ENCODE measurements around the gene CRY1.

Gene CRY1

DNA sequence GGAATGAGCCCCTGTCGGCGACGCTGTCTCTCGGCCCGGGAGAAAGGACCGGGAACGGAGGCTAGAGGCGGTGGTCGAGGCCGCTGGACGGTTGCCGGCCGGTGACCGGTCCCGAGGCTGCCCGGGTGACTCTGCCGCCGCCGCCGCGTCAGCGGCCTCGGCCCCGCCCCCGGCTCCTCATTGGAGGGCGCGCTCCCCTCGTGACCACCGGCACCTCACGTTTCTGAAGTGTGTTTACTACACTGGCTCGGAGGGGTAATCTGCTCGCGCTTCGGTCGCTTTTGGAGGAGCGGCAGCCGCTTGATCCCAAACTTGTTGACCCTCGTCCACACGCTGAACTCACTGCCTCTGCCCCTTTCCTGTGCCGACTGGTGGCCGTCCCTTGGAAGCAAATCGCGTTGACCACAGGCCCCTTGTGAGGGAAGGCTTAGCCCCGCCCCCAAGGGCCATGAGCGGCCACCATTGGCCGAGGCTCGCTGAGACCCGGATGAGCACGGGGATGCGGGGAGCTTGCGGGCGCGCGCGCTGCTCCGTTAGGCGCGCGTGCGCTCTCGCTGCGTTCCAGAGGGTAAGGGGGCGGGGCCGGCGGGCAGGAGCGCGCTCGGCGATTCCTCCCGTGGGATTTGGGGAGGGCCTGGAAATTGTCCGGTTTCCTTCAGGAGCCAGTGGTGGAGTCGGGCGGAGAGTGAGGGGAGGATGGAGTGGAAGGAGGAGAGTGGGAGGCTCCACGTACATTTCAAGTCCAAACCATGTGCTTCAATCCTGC is at the start of gene CRY1:
CRY1 (minus strand) TSS at position 133 of the 766 bp plus-strand sequence. CDS start 588 bp downstream, outside the sequence.
- DNase-seq, result peak; percentile 92 to 100 (median 99)

- DNase-seq, result no peak
Measured at GRCh38 chr12:107139787-107140186, 46.4 kb upstream of the CRY1 start.

DNA sequence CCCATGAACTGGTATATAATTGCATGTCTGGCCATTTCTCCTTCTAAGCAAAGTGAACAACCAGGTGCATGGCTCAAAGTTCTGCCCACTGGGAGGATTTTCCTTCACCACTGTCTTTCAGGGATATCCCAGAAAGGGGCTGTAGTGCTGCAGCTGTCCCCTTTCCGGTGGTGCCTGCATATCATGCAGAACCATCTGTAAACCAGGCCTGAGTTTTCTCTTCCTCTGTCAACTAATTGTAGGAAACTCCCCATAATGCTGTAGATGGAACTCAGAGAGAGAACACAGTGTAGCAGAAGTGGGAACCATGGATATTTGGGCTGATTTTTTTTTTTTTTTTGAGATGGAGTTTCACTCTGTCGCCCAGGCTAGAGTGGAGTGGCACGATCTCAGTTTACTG is 45.6 kb upstream of the CRY1 start:
- DNase-seq, result no peak

- no peak for DNase-seq
Measured at GRCh38 chr12:107135177-107135576, 41.8 kb upstream of the CRY1 start.

GRCh38 chr12:107134558-107134957 is 41.2 kb upstream of the CRY1 start:
- DNase-seq, result no peak

GRCh38 chr12:107133462-107133861 is 40.1 kb upstream of the CRY1 start:
- DNase-seq, result no peak

DNA sequence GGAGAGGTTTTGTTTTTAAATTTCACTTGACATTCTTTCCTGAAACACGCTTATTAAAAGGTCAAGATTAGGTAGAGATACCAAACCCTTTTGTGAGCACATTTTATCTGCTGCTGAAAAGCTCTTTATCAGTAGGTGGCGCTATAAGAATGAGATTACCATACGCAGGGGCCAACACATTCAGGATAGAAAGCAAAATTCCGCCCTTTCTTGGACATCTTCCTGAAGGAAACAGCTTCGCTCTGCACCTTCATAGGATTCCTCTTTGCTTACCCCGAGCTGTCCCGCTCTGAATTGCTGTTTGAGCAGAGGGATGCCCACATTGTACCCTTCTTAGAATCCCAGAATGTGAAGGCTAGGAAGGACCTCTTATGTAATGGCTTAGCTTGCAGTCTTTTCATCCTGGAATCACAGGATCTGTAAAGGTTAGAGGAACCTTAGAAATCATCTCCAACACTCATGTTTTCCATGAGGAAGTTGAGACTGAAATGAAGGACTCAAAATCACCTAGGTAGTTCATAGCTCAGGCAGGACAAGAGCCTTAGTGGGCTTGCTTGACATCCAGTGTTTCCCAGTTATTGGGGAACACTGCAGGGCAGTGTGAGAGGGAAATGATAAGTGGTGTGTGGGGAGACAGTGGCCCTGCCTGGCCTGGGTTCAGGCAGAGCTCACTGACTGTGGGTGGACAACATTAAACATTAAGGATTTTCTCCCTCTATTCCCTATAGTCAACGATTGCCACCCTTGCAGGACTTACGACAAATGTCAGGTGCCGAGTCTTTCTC is 38.7 kb upstream of the CRY1 start:
- peak in 6 of 14 donors; percentile 0 to 45 (median 12) for DNase-seq

DNA sequence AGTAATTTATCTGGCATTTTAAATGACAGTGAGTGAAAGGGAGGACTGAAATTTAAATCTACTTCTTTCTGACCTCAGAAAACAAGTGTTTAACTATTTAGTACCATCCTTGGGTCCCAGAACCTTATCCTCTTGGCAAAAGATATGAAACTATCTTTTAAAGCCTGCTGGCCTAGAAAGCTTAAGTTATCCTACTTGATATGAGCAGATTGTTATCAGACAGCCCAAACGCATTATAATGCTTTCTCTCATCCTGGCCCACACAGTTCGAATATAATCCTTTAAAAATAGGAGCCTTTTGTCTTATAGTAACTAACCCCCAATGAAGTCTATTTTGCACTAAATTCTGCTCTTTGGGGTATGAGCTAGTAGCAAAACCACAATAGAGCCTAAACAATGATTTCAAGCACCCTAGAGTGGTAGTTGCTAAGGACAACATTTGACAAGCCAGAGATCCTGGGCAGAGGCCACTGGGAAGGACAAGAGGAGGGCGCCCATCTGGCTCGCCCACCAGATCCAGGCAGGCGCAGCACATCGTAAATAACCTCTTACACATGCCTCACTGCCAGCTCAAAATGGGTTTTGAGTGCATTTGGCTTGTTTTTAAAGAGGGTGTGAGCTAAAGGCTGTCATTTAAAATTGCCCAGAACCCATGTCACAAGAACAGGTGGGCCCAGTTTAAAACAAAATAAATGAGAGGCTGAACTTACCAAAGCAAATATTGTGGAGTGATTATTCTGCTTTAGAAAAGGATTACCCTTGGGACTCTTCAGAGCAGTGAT is 37.7 kb upstream of the CRY1 start:
- DNase-seq, result no peak

- no peak for DNase-seq
Measured at GRCh38 chr12:107129315-107129930, 36.1 kb upstream of the CRY1 start.

DNA sequence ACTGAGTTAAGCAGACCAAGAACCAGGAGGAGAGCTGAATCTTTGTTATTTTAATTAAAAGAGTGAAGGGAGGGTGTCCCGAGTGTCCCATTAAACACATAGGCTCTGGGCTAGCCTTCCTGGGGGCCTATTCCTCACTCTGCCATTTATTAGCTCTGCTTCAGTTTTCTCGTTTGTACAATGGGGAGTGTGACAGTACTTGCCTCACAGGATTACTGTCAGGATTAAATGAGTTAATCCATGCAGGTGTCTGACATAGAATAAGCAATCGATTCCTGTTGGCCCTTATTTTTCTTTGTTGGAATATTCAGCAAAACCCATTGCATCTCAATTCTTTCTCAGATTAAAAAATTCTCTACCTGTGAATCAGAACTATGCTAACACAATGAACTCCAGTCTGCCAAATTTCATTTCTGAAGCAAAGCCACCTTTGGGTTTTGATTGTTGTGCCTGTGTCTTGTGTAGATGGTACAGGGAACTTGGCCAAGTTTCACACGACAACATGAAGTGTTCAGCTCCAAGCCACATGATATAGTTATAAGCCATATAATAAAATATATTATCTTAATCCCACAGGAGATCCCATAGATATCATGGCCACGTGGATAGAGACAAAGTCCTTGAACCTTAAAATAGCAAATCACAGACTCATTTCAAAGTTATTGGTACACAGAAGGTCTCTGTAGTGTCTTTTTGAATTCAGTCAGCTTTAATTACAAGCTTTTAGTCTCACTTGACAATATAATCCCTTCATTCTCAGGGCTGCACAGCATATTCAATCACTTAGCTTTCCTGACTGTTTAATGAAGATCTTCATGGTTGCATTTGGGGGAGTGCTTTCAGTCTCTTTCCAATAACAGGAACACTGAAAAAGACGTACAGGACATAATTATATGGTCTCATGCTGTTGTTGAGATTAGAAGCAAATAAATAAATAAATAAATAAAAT is 34.4 kb upstream of the CRY1 start:
- DNase-seq, result no peak

DNA sequence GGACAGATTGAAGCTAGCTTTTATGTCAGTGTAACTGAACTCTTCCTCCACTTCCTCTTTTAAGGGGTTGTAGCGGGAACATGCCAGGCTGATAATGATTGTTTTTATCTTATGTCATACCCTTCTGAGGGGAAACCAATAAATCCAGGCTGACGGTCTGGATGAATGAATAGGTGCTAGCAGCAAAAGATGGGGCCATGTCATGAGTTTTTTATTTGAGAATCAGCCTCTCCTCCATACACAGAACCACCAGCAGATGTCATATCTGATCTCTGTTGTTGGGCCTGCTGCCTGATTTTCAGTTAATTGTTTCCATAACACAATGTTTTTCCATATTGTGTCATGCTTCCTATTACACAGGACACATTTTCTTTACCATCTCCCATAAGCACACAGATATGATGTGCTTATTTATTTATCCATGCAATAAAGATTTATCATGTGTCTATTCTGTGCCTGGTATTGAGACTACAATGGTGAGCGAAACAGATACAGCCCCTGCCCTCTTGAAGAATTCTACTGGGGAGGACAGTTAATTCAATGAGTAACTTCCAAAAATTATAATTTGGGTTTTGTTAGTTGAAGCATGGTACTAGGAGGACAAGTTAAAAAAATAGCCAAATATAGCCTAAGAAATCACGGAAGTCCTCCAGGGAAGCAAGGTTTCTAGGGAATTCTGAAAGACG is 33.6 kb upstream of the CRY1 start:
- no peak for DNase-seq

DNA sequence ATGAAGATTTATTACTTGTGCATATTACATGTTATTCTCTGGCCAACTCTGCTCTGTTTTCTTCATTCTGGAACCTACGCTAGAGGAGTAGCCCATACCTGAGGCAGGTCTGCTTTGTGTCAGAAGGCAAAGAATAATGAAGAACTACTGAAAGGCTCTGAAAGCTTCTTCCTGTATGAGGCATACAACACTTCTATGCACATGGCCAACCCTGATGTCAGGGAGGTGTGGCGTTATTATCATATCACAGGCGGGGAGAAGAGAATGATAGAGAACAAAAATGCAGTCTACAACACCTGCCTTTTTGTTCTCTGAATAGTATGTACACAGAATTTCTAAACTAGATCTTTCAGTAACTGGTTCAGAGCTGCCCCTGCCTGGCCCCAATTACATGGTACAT is 32.5 kb upstream of the CRY1 start:
- DNase-seq, result no peak

DNA sequence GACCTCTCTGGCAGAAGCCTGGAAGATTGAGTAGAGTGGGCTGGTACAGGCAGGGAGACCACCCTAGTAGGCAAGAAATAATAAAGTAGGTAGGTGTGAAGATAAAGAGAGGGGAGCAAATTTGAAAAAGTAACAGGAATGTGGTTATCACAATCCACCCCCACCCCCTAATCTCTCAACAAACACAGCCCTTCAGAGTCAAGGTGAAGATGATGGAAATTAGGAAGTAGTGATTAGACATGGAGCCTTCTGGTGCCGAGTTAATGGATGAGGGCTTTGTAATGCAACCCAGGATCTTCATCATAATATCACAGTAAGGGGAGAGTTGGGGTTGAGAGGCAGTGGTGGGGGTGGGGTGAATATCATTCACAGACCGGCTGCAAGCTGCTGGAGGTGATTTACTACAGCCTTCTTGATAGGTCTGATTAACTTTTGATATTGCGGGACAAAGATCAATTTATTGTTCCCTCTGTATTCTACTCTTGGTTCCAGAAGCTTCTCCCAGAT is 29.2 kb upstream of the CRY1 start:
- DNase-seq, result no peak

GRCh38 chr12:107119091-107119490 is 25.7 kb upstream of the CRY1 start:
- DNase-seq, result no peak

- DNase-seq, result no peak
Measured at GRCh38 chr12:107118624-107119023, 25.3 kb upstream of the CRY1 start.

- no peak for DNase-seq
Measured at GRCh38 chr12:107115119-107115518, 21.8 kb upstream of the CRY1 start.

DNA sequence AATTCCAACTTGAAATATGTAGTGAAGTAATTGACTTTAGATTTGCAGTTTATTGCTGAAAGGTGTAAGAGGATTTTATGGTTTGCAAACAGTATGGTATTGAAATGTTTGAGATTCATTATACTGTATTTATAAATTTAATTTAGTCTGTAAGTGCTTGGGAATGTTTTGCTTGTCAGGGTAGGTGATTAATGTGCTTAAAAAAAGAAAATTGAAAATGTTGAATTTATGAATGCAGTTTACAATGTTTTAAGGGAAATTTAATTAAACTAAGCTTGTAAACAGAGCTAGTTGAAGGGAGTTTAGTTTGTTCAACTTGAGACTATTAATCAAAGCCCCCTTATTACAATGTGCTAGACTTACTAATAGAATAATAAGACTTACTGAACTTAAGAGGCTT is 18.0 kb upstream of the CRY1 start:
- no peak for DNase-seq

DNA sequence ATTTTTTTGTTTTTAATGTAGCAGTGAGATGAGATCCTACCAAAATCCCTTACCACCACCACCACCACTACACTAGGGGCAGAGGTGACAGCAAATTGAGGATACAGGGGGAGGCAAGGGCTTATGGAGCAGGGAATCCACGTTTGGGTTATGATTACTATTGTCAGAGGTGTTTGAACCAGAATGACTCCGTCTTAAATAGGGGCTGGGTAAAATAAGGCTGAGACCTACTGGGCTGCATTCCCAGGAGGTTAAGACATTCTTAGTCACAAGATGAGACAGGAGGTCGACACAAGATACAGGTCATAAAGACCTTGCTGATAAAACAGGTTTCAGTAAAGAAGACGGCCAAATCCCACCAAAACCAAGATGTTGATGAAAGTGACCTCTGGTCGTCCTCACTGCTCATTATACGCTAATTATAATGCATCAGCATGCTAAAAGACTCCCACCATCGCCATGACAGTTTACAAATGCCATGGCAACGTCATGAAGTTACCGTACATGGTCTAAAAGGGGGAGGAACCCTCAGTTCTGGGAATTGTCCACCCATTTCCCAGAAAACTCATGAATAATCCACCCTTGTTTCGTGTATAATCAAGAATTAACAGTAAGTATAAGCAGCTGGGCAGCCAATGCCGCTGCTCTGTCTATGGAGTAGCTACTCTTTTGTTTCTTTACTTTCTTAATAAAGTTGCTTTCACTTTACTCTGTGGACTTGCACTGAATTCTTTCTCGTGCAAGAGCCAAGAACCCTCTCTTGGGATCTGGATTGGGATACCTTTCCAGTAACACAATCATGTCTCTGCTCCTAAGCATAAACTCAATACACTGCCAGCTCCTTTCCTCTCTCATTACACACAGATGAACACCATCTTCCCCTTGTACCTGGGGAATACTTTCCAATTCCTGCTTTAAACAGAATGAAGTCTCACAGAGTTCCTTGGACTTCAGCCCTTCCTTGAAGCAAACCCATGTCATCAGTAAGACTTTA is 16.7 kb upstream of the CRY1 start:
- DNase-seq, result no peak

DNA sequence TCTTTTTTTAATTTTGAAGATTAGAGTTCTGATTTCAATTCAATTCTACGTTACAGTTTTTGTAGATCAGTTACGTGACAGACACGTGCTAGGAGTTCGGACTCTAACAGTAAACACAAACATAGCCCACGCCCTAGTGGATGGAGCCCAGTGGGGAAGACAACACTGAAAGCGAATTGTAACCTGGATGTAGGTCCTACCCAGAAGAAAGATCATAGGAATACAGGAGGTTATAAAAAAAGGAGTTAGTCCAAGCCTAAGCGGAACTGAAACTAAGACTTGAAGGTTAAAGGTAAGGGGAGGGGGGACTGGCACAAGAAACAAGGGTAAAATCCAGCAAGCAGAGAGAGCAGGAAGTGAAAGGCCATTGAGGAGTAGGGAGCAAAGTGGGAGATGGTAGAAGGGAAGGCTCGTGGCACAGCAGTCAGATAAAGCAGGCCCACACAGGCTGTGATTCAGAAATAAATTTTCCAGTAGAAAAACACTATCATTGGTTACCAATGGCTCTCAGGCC is 15.7 kb upstream of the CRY1 start:
- DNase-seq, result no peak

Data from C1 segment of cervical spinal cord (tissue), 14 donors.